Measurements from ENCODE around the gene DPF1.

The DPF1 gene

DNA sequence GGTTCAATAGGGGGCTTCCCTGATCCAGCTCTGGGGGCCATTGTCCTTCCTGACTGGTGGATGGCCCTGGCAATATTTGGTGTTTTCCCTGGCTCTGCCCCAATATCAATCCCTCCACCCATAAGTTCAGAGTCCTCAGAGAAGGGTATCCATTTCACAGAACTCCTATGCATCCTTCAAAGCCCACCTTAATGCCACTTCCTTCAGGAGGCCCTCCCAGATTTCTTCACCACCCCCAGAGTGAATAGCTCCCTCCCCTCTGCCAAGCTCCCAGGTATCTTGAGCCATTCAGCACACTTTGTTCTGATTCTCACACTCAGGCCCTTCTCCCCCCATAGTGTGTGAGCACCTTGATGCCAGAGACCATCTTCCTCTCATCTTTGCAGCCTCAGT, 26.4 kb upstream of the DPF1 start:
- no peak overlapping the region for H3K4me3 ChIP-seq (replicated peaks; ENCODE audit: low read depth, low read length)
- DNase-seq (ENCODE audit: low read depth): no peak
- TF ChIP-seq, protein P1, sequence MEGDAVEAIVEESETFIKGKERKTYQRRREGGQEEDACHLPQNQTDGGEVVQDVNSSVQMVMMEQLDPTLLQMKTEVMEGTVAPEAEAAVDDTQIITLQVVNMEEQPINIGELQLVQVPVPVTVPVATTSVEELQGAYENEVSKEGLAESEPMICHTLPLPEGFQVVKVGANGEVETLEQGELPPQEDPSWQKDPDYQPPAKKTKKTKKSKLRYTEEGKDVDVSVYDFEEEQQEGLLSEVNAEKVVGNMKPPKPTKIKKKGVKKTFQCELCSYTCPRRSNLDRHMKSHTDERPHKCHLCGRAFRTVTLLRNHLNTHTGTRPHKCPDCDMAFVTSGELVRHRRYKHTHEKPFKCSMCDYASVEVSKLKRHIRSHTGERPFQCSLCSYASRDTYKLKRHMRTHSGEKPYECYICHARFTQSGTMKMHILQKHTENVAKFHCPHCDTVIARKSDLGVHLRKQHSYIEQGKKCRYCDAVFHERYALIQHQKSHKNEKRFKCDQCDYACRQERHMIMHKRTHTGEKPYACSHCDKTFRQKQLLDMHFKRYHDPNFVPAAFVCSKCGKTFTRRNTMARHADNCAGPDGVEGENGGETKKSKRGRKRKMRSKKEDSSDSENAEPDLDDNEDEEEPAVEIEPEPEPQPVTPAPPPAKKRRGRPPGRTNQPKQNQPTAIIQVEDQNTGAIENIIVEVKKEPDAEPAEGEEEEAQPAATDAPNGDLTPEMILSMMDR (IDR thresholded peaks at IDR 0.05; ENCODE audit: low read length, missing control alignments): no peak

DNA sequence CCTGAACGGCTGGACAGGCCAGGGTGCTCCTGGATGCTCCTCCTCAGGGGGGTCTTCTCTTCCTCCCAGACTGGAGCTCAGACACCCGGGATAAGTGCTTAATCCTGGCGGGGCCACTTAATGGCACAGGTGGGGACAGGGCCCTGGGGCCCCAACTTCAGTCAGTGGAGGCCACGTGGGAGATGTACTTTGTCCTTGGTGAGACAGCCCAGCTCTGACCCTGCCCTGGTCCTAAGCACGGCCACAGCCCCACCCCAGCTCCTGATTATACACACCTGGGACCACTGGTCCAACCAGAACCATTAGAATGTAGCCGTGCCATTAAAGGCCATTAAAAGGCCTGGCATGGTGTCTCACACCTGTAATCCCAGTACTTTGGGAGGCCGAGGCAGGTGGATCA, 24.4 kb upstream of the DPF1 start:
- TF ChIP-seq, protein P1 (IDR thresholded peaks at IDR 0.05; ENCODE audit: low read length, missing control alignments): no peak
- no peak overlapping the region for H3K4me3 ChIP-seq (replicated peaks; ENCODE audit: low read depth, low read length)
- no peak for DNase-seq (ENCODE audit: low read depth)

DNA sequence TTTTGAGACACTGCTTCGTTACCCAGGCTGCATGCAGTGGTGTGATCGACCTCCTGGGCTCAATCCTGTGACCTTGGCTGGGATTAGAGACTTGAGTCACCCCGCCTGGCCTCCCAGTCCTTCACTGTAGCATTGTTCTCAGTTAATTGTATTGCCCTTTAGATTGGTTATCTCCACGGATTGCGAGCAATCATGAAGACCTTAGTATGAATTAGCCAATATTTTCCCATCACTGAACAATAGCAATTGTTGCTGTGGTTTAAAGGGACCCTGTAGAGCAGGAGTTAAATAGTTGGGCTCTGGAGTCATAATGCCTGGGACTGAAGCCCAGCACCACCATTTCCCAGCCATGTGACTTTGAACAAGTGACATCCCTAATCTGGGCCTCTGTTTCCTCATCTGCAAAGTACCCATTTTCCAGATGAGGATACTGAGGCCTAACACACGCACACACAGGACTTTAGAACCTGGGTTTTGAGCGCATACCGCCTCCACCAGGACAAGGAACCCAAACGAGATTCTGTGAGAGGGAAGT, 23.8 kb upstream of the DPF1 start:
- TF ChIP-seq, protein P1 (IDR thresholded peaks at IDR 0.05; ENCODE audit: low read length, missing control alignments): no peak
- DNase-seq (ENCODE audit: low read depth): peak; percentile 92
- no peak overlapping the region for H3K4me3 ChIP-seq (replicated peaks; ENCODE audit: low read depth, low read length)

DNA sequence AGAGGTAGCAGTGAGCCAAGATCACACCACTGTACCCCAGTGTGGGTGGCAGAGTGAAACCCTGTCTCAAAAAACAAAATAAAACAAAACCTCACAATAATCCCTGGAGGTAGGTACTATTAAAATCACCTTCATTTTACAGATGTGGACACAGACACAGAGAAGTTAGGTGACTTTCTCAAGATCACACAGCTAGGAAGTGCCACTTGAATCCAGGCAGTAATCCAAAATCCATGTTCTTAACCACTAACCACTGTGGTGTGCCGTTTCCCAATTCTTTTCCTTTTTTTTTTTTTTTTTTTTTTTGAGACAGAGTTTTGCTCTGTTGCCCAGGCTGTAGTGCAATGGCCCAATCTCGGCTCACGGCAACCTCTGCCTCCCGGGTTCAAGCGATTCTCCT, 23.1 kb upstream of the DPF1 start:
- TF ChIP-seq, protein P1 (IDR thresholded peaks at IDR 0.05; ENCODE audit: low read length, missing control alignments): no peak

GRCh38 chr19:38245826-38246498, 21.9 kb upstream of the DPF1 start:
- no peak overlapping the region for H3K4me3 ChIP-seq (replicated peaks; ENCODE audit: low read depth, low read length)
- DNase-seq (ENCODE audit: low read depth): peak; percentile 57
- TF ChIP-seq, protein P1 (IDR thresholded peaks at IDR 0.05; ENCODE audit: low read length, missing control alignments): no peak

More for the DNA sequence above, 23.1 kb upstream of the DPF1 start:
- peak; percentile 59 for DNase-seq (ENCODE audit: low read depth)
- no peak overlapping the region for H3K4me3 ChIP-seq (replicated peaks; ENCODE audit: low read depth, low read length)

GRCh38 chr19:38243279-38243673, 19.3 kb upstream of the DPF1 start:
- peak overlapping the region; percentile 49 for H3K4me3 ChIP-seq (replicated peaks; ENCODE audit: low read depth, low read length)
- TF ChIP-seq, protein P1 (IDR thresholded peaks at IDR 0.05; ENCODE audit: low read length, missing control alignments): no peak

DNA sequence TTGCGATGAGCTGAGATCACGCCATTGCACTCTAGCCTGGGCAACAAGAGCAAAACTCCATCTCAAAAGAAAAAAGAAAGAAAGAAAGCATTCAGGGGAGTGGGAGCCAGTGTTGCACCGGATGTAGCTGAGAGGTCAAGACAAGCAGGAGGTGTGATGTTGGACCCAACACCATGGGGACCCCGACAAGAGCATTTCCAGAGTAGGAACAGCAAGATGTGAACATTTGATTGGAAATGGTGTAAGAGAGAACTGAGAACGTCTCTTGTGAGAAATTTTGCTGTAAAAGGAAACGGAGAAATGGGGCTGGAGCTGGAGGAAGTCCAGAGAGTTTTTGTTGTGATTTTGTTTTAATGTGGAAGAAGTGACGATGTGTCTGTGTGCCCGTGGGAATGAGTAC, 15.8 kb upstream of the DPF1 start:
- H3K4me3 ChIP-seq (replicated peaks; ENCODE audit: low read depth, low read length): no peak overlapping the region
- no peak for DNase-seq (ENCODE audit: low read depth)
- TF ChIP-seq, protein P1 (IDR thresholded peaks at IDR 0.05; ENCODE audit: low read length, missing control alignments): no peak

More at GRCh38 chr19:38243279-38243673, 19.3 kb upstream of the DPF1 start:
- no peak for DNase-seq (ENCODE audit: low read depth)
